Urothelium cell line (cell line): ENCODE data around the gene BRMS1.
"Not testable (repeated sequence)": the region's sequence is repeated elsewhere in the genome, so short reads cannot be mapped to it uniquely, and the experiment has no call there.

Experiments used
- DNase-seq: peaks from one replicate; pipeline ENCODE4 v3.0.0; 2011; ENCODE audit warnings: low spot score, mixed read lengths
- FAIRE-seq: peaks from 2 replicates; lab custom pipeline; 2011; peaks lifted over from hg19 to GRCh38; lab: Jason Lieb, UNC

The BRMS1 gene

DNA sequence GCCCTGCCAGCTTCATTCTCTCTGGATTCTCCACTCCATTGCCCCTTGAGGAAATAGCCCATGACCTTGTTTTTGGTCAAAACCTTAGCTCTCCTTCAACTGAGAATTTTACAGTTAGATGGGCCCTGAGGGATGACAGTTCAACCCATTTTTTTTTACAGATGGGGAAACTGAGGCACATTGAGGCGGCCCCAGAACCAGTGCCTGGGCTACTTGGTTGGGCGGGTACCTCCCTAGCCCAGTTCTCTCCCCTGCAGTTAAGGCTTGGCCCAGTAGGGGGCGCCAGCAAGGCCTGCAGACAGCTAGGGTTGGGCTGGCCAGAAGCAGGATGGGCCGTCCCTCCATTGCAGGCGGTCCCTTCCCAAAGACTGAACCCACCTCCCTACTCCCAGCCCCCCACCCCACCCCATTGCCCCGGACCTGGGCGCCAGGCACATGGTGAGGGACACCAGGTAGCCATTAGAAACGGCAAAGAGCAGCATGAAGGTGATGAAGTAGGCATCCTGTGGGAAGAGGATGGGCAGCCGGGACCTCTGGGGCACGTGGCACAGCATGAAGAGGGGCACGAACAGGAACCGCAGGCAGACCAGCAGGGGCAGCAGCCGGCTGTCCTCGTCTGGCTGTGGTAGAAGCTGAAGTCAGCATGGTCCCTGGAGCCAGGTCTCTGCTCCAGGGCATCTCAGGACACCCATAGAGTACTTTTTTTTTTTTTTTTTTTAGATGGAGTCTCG, 19.1 kb upstream of the BRMS1 start:
- FAIRE-seq: no peak

DNA sequence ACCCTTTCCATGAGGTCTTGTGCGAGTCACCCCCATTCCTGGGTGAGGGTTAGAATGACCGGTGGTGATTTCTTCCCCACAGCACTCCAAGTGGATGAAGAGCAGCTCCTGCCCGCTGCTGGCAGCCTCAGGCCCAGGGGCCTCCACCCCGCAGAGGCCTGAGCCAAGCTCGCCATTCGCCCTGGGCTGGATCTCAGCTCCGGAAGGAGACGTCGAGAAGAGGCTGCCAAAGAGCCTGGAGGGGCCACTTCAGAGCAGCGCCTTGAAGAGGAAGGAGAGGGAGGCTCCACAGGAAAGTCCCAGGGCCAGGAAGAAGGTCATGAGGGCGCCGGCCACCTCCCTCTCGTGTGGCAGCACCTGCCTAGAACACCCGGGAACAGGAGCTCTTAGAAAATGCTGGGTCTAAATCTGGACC, 18.3 kb upstream of the BRMS1 start:
- FAIRE-seq: no peak
- DNase-seq: peak; percentile 0

More for the DNA sequence above, 19.1 kb upstream of the BRMS1 start:
- DNase-seq: peak; percentile 74

DNA sequence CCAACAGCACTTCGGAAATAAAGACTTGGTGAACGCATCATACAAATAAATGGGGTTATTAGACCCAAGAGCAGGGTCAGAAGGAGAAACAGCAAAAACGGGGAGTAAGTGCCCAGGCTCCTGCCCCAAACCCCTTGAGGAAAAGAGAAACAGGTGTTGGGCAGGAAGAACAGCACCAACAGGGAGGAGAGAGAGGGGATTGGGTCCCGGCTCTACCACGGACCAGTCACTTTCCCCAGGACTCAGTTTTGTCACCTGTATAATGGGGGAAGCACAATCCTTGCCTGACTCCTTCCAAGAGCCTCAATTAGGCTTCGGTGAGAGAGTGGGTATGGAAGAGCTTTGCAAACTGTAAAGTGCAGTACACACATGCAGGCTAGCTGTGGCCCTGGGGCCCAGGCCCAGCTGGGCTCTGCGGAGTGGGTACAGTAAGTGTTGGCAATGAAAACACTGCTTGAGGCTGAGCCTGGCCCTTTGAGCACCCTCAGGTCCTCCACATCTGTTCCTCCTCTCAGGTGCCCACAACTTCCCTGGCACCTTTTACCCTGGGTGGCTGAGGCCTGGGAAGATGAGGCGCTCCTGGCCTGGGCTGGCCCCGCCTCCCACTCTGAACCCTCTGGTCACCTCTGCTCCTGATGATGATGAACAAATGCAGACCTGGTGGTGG, 17.7 kb upstream of the BRMS1 start:
- FAIRE-seq: no peak
- no peak for DNase-seq

DNA sequence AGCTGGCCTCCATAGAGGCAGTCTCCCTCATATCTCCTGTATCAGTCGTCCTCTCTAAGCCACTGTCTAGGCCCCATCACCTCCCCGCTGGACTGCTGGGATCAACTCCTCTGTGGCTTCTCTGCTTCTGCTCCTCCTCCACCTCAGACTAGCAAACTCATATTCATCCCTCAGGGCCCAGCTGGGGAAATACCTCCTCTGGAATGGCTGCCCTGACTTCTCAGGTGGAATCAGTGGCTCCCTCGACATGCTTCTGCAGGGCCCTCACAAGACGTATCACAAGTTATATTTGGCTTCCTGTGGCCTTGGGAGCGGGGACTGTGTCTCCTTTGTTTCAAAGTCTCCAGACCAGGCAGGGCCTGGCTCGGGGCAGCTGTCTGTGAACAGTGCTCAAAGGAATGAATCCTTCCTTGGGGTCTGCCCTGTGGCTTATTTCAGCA, 16.6 kb upstream of the BRMS1 start:
- DNase-seq (peak; percentile 2), FAIRE-seq (no peak)

DNA sequence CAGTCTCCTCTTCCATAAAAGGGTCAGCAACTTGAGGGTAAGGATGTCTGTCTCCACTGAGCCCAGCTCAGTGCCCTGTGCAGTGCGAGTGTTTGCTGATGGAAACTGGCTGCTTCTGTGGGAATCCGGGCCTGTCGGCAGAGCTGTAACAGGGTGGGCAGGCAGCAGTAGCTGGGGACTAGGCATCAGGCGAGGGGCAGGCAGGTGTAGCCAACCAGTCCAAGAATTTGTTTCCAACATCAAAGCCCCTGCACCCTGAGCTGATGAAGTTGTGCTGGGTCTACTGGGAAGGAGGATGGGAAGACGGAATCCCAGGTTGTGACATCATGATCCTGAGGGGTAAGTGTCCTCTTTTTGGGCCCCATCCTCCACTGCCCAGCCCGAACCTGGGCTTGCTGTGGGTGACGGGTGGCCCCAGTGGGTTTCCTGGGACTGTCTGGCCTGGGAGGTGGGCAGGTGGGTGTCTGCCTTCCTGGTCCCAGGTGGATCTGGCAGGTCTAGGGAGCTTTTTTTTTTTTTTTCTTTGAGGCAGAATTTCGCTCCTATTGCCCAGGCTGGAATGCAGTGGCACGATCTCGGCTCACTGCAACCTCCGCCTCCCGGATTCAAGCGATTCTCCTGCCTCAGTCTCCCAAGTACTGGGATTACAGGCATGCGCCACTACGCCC, 15.6 kb upstream of the BRMS1 start:
- FAIRE-seq (no peak), DNase-seq (peak; percentile 2)

DNA sequence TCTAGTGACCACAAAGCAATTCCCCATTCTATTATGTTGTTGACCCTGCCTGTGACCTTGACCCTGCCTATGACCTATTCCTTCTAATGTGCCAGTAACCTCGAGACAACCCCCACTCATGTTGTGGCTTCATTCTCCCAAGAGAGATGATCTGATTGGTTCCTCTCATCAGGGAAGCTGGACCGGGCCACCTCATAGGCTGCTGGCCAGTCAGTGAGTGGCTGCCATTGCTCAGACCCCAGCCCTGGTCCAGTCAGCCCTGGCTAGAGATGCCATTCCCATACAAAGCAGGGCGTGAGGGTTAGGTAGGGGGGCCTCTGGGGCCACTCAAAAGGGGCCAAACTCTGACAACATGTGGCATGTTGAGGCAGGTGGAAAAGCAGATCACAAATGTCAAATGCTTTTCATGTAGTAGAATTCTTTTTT, 14.8 kb upstream of the BRMS1 start:
- DNase-seq (peak; percentile 11), FAIRE-seq (no peak)

DNA sequence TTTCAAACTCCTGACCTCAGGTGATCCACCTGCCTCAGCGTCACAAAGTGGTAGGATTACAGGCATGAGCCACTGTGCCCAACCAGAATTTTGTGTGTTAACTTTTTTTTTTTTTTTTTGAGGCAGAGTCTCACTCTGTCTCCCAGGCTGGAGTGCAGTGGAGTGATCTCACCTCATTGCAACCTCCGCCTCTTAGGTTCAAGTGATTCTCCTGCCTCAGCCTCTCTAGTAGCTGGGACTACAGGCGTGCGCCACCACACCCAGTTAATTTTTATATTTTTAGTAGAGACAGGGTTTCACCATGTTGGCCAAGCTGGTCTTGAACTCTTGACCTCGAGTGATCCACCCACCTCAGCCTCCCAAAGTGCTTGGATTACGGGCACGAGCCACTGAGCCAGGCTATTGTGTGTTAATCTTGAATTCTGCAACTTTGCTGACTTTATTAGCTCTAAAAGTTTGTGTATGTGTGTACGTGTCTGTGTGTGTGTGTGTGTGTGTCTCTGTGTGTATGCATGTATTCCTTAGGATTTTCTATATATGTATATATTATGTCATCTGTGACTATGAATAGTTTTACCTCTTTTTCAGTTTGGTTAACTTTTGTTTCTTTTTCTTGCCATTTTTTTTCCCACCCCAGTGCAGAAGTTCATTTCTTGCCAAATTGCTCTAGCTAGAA, 5.8 kb upstream of the BRMS1 start:
- not testable (repeated sequence) for DNase-seq, FAIRE-seq

DNA sequence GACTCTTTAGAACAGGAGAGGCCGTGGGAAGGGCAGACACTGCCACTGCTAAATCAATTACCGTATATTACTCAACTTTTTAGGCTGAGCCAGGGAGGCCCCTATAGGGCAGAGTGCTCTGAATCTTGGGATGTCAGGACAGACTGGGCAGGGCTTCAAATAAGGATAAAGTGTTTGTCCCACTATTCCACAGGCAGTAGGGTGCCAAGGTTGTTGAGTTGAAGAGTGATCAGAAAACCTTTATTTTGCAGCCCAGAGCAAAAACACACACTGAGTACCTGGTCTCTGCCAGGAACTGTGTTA, 4.1 kb upstream of the BRMS1 start:
- DNase-seq (no peak), FAIRE-seq (no peak)

DNA sequence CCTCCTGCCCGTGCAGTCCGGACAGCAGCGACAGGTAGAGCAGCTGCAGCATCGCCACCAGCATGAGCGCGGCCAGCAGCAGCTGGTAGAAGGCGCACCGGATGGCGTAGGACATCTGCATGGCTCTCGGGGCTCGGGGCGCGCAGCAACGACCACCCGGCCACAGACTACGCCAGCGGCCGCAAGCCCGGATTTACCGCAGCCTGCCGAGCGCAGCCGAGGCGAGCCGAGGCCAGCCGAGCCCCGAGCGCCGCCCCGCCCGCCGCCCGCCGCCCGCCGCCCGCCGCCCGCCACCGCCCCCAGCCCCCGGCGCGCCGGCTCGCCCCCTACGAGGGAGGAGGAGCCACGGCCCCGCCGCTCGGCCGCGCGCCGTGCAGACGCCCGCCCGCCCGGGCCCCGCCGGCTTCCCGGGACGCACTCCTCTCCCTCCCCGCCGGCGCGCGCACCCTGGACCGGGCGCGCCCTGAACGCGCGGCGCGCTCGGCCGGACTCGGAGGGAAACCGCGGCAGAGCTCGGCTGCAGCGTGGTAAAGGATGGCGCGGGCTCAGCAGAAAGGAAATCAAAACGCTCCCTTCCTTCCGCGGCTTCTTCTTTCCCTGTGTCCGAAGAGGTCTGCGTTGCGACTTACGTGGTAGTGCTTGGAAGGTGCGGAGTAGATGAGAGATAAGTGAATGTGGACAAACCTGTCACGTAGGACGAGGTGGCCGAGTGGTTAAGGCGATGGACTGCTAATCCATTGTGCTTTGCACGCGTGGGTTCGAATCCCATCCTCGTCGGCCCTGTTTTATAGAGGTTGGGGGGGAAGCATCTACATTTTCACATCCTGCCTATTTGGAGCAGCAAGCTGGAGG, 2.7 kb upstream of the BRMS1 start, which contains the start of gene B4GAT1:
B4GAT1 (minus strand) TSS at position 205 of the 852 bp plus-strand sequence; CDS start at position 121, 84 bp downstream.
- DNase-seq (peak; percentile 74), FAIRE-seq (peak; percentile 91)

DNA sequence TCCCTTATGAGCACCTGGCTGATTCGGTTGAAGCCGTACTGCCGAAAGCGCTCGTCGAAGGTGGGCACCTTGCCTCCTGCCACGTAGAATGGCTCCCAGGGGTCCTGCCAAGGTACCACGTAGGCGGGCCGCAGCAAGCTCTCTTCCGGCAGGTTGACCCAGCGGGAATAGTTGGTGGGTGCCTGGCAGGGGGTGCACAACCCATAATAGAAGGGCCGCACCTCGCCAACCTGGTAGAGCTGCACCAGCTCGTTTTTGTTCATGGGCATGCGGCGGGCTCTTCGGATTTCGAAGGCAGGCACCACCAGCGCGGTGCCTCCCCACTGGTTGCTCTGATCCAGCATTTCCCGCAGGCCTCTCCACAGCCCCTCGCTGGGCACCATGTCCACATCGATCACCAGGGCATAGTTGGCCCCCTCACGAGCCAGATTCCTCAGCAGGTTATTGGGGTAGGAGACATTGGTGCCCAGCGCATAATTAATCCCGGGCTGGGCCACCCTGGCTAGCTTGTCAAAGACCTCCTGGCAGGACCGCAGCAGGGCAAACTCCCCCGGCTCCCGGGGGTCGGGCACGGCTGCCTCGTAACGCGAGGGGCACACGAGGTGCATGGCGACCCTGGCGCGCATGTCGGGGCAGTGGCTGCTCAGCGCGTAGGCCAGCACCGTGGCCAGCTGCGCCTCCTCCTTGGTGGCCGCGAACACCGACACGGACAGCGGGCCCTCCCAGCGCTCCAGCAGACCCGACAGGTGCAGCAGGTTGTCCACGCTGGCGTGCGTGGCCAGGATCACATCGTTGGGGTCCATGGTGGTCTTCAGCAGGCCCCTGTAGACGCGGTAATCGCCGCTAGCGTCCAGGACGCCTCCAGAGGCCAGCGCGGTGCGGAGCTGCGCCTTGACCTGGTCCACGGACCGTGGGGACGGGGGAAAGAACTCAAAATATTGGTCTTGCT, 1.8 kb upstream of the BRMS1 start:
- DNase-seq (no peak), FAIRE-seq (no peak)

DNA sequence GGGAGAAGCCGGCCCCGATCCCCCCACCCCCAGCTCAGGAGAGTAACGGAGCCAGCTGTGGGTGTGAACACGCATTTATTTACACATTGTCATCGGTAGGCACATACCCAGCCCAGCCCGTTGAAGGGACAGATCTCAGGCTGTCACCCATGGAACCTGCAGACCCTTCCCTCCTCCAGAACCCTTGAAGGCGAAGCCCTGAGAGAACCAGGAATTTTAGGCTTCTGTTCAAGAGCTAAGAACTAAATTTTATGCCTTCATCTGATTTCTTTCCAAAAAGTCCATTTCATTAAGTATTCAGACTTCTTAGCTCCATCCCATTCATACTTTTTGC, 379 bp upstream of the BRMS1 start:
- DNase-seq (no peak), FAIRE-seq (no peak)

DNA sequence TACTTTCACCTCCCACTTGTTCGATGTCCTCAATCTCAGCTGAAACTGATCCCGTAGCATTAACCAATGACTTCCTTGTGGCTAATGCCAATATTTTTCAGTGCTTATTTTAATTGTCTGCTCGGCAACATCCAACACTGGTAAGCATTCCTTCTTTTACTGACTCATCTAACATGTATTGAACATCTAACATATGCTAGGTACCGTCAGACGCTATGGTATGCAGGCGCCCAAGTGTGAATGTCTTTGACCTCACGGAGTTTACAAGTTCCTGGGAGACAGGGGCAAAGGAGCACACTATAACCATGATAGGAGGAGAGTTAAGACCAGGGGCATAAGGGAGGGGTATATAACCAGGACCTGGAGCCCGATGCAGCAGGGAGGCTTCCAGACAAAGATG, 1.7 kb downstream of the BRMS1 start:
- FAIRE-seq (no peak), DNase-seq (no peak)

DNA sequence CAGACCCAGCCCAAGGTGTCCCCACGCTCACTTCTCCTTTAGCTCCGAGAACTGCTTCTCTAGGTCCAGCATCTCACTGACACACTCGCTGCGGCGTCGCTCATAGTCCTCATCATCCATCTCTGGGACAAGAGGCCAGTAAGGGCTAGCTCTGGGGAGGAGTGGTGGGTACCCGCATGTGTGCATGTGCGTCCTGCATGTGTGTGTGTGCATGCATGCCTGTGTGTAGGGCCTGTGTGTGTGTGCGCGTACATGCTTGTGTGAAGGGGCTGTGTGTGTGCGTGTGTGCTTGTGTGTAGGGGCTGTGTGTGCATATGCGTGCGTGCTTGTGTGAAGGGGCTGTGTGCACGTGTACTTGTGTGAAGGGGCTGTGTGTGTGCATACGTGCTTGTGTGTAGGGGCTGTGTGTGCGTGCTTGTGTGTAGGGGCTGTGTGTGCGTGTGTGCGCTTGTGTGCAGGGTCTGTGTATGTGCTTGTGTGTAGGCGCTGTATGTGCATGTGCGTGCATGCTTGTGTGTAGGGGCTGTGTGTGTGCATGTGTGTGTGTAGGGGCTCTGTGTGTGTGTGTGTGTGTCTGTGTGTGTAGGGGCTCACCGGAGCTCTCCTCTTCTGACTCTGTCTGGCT, 3.3 kb downstream of the BRMS1 start:
- DNase-seq: no peak
- FAIRE-seq: peak; percentile 75

DNA sequence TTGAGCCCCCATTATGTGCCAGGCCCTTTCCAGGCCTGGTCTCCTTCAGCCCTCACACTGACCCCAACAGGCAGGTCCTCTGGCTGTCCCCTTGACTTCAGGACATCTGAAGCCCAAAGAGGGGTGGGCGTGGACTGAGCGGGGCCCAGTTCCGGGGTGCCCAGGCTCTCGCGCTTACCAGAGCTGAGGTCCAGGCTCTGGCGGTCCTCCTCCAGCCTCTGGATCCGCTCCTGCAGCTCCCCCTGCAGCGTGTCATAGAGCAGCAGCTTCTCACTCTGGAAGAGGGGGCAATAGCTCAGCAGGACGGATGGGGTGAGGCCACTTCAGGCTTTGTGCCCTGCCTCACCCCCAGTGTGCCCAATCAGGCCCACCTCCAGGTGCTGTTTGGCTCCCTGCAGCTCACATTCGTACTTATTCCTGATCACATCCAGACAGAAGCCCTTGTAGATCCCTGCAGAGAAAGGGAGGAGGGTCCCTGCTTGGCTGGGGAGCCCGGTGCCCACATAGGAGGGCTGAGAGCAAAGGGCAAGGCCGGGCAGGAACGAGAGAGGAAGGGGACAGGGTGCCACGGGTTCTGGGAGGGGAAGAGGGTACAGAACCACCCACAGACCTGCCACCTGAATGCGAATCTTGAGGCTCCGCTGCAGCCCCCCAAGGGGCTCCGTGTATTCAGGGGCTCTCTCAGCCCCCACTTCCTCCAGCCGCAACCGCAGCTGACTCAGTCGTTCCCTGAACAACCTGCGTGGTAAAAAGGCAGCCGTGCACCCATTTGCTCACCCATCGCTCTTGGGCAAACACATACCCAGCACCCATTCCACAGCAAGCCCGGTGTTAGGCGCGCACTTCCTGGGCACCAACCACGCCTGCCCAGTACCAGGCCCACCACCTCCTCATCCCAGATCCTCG, 4.1 kb downstream of the BRMS1 start:
- DNase-seq: no peak
- FAIRE-seq: no peak

DNA sequence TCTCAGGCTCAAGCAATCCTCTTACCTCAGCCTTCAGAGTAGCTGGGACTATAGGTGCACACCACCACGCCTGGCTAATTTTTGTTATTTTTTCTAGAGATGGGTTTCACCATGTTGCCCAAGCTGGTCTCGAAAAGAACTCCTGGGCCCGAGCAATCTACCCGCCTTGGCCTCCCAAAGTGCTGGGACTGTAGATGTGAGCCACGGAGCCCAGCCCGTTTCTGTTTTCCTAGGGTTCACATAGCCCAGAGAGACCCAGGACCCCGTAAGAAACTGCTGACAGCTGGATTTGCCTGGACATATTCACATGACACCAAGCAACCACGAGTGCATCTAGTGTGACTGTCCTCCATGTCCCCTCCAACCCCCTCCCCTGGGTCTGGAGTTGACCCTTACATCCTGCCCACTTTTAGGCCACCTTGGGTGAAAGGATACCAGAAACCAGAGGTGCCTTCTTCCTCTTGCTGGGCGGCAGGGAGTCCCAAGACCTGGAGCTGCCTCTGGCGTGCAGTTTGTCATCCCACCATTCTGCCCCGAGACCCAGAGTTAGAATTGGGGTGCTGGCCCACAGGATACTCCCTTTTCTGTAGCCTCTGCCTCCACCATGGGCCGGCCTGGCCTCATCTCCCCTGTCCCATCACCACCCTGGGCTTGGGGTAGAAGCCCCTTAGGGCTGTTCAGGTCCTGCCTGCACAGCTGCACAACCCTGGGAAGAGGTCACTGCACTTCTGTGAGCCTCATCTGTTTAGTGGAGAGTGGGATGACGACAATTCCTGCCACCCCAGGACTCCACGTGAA, 5.0 kb downstream of the BRMS1 start:
- DNase-seq (no peak), FAIRE-seq (no peak)

DNA sequence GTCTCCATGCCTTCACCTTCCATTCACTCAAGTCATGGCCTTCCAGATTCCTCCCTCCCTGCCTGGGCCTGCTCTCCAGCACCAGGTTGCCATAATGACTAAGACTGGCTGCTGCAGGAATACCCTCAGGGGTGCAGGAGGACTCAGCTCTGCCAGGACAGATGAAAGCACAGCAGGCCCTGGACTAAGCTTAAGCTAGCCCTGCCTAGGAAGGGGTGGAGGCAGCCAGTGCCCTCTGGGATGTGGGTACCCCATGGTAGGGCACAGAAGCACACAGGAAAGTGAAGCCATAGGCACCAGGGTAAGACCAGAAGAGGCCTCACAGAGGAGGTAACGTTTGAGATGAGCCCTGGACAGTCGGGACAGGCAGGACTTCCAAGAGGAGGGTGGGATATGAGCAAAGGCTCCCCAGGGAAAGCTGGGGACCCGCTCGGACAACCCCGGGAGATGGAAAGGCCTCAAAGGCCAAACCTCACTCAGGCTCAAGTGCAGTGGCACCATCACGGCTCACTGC, 5.7 kb downstream of the BRMS1 start:
- DNase-seq: no peak
- FAIRE-seq: no peak
